Measurements from ENCODE around the gene ACTA1.
"Not testable (repeated sequence)": the region's sequence is repeated elsewhere in the genome, so short reads cannot be mapped to it uniquely, and the experiment has no call there.

Gene ACTA1

GRCh38 chr1:229407206-229408026, 26.5 kb downstream of the ACTA1 start:
- DNase-seq: no peak

- no peak for DNase-seq
These were observed 27.1 kb downstream of the ACTA1 start for GRCh38 chr1:229406798-229407197.

- no peak for DNase-seq
These were observed 30.3 kb downstream of the ACTA1 start for GRCh38 chr1:229403573-229403972.

- DNase-seq: no peak
These were observed 30.9 kb downstream of the ACTA1 start for GRCh38 chr1:229402993-229403392.

- DNase-seq: not testable (repeated sequence)
These were observed 31.6 kb downstream of the ACTA1 start for GRCh38 chr1:229402329-229402728.

GRCh38 chr1:229397762-229398161, 36.1 kb downstream of the ACTA1 start:
- no peak for DNase-seq

- DNase-seq: no peak
These were observed 37.2 kb downstream of the ACTA1 start for GRCh38 chr1:229396585-229397206.

GRCh38 chr1:229394517-229394916, 39.4 kb downstream of the ACTA1 start:
- not testable (repeated sequence) for DNase-seq

GRCh38 chr1:229392936-229393335, 41.0 kb downstream of the ACTA1 start:
- no peak for DNase-seq

GRCh38 chr1:229390130-229390529, 43.8 kb downstream of the ACTA1 start:
- DNase-seq: no peak

GRCh38 chr1:229388897-229389580, 44.9 kb downstream of the ACTA1 start:
- no peak for DNase-seq

GRCh38 chr1:229385853-229386456, 47.9 kb downstream of the ACTA1 start:
- DNase-seq: no peak

- DNase-seq: no peak
These were observed 49.1 kb downstream of the ACTA1 start for GRCh38 chr1:229384822-229385221.

GRCh38 chr1:229383961-229384360, 49.9 kb downstream of the ACTA1 start:
- DNase-seq: no peak

GRCh38 chr1:229383188-229383587, 50.7 kb downstream of the ACTA1 start:
- DNase-seq: no peak

Data from activated CD4-positive, CD25-positive, alpha-beta regulatory T cell treated with anti-CD3 and anti-CD28 coated beads, Interleukin-2, amount 50 U/mL, for 72 hours (primary cell).